ENCODE results near the gene MLF2. TPM values are rescaled to one million over a fixed set of nuclear protein-coding genes. Genes with fewer than 3 reads are reported as not detected.

The MLF2 gene
- total RNA-seq, 2 donors from 2014 or later = 121 to 138 TPM

- Histone ChIP-seq H3K9me3 (no peaks in the 10 kb centered on the region), H3K27me3 (peaks cover 10 to 22% of the 10 kb centered on the region in 2 donors), H3K4me1 (peaks cover 0 to 18% of the 10 kb centered on the region in 2 donors), H3K36me3 (no peaks in the 10 kb centered on the region), H3K27ac (no peak overlapping the region), H3K4me3 (no peak overlapping the region)
- DNase-seq (ENCODE audit: low spot score) = no peak
- TF ChIP-seq CTCF (IDR thresholded peaks at IDR 0.05) = no peak
These were observed 54.4 kb downstream of the MLF2 start for GRCh38 chr12:6698352-6699046.

Other genes starting within 250 kb of the MLF2 start
- 1,000 to 10,000 TPM; 4,693 to 5,476 TPM for gene GAPDH, start 218.6 kb downstream of the MLF2 start, total RNA-seq
- 10 to 100 TPM; 12.3 to 13.2 TPM for gene IFFO1, start 197.1 kb downstream of the MLF2 start, total RNA-seq
- gene NOP2, start 184.8 kb downstream of the MLF2 start, total RNA-seq = 10 to 100 TPM; 17.7 to 17.9 TPM
- 100 to 1,000 TPM; 150 to 192 TPM for gene CHD4, start 145.8 kb downstream of the MLF2 start, total RNA-seq
- gene LPAR5, start 117.2 kb downstream of the MLF2 start, total RNA-seq = 1 to 10 TPM; 1.6 to 3.7 TPM
- gene ACRBP, start 105.7 kb downstream of the MLF2 start, total RNA-seq = under 1 TPM in 1 of 2 donors, not detected in 1; 0.43 TPM
- 10 to 100 TPM; 21.8 to 22.6 TPM for gene ING4, start 90.0 kb downstream of the MLF2 start, total RNA-seq
- gene ZNF384, start 63.8 kb downstream of the MLF2 start, total RNA-seq = 10 to 100 TPM; 23.8 to 33.3 TPM
- gene PIANP, start 52.3 kb downstream of the MLF2 start, total RNA-seq = not detected
- gene COPS7A, start 29.1 kb downstream of the MLF2 start, total RNA-seq = 10 to 100 TPM; 72.7 to 73.6 TPM
- 100 to 1,000 TPM in 1 of 2 donors, 10 to 100 TPM in 1; 67.8 to 119 TPM for gene PTMS, start 13.2 kb upstream of the MLF2 start, total RNA-seq
- under 1 TPM in 1 of 2 donors, not detected in 1; 0.47 TPM for gene LAG3, start 19.4 kb upstream of the MLF2 start, total RNA-seq
- 1 to 10 TPM; 3.2 to 7.3 TPM for gene CD4, start 36.4 kb upstream of the MLF2 start, total RNA-seq
- gene GPR162, start 68.7 kb upstream of the MLF2 start, total RNA-seq = 1 to 10 TPM in 1 of 2 donors, under 1 TPM in 1; 0.44 to 7.0 TPM
- 10 to 100 TPM in 1 of 2 donors, 1 to 10 TPM in 1; 7.0 to 11.0 TPM for gene P3H3, start 75.3 kb upstream of the MLF2 start, total RNA-seq
- 1 to 10 TPM in 1 of 2 donors, under 1 TPM in 1; 0.83 to 1.5 TPM for gene GNB3, start 87.8 kb upstream of the MLF2 start, total RNA-seq
- 1 to 10 TPM in 1 of 2 donors, under 1 TPM in 1; 0.39 to 1.7 TPM for gene CDCA3, start 98.1 kb upstream of the MLF2 start, total RNA-seq
- gene USP5, start 99.0 kb upstream of the MLF2 start, total RNA-seq = 10 to 100 TPM; 35.3 to 45.1 TPM
- gene TPI1, start 114.4 kb upstream of the MLF2 start, total RNA-seq = 100 to 1,000 TPM; 755 to 842 TPM
- 1 to 10 TPM; 4.1 to 6.4 TPM for gene SPSB2, start 120.2 kb upstream of the MLF2 start, total RNA-seq
- gene LRRC23, start 151.7 kb upstream of the MLF2 start, total RNA-seq = 10 to 100 TPM in 1 of 2 donors, 1 to 10 TPM in 1; 8.4 to 15.6 TPM
- 10 to 100 TPM in 1 of 2 donors, 1 to 10 TPM in 1; 9.7 to 36.9 TPM for gene ENO2, start 161.4 kb upstream of the MLF2 start, total RNA-seq
- gene ATN1, start 174.8 kb upstream of the MLF2 start, total RNA-seq = 10 to 100 TPM; 37.1 to 68.9 TPM
- gene RNU7-1, start 190.7 kb upstream of the MLF2 start, total RNA-seq = not detected
- gene C12orf57, start 190.9 kb upstream of the MLF2 start, total RNA-seq = 100 to 1,000 TPM; 398 to 533 TPM
- 1 to 10 TPM; 3.7 to 7.5 TPM for gene PTPN6, start 198.2 kb upstream of the MLF2 start, total RNA-seq
- 100 to 1,000 TPM; 160 to 183 TPM for gene PHB2, start 217.5 kb upstream of the MLF2 start, total RNA-seq
- gene EMG1, start 217.8 kb upstream of the MLF2 start, total RNA-seq = 10 to 100 TPM; 16.5 to 28.4 TPM